ENCODE measurements around the gene MVB12B. TPM values are rescaled to one million over a fixed set of nuclear protein-coding genes. Genes with fewer than 3 reads are reported as not detected.

The MVB12B gene
- total and polyA plus RNA-seq, 2 of the 13 experiments (the other 11 are each of a cell fraction or from before 2014, with no cell fraction given), result 12.1 to 30.1 TPM

GRCh38 chr9:126499005-126499910 is 172.6 kb downstream of the MVB12B start:
- no TSS peak for BruUV-seq (replicated peaks)
- Histone ChIP-seq H3K4me2 (ENCODE audit: low read depth, low read length) (peak overlapping the region; percentile 58), H4K20me1 (ENCODE audit: insufficient read depth, low read length) (peaks cover 7% of the 10 kb centered on the region; the same call in 1 of the 2 replicates), H3K4me1 (ENCODE audit: insufficient read depth, low read length) (peaks cover 32% of the 10 kb centered on the region), H3K9ac (ENCODE audit: insufficient read depth, low read depth, low read length) (no peak overlapping the region), H2AFZ (ENCODE audit: low read length) (no peak overlapping the region), H3K36me3 (replicated peaks in 1 of 2; ENCODE audit: control insufficient read depth in 1 of 2, insufficient read depth in 2 of 2, low read length in 2 of 2) (peaks cover 4 to 6% of the 10 kb centered on the region in 2 experiments; a peak in 3 of 5 replicates), H3K27me3 (ENCODE audit: control insufficient read depth in 1 of 2, insufficient read depth in 2 of 2, low read length in 2 of 2) (no peaks in the 10 kb centered on the region), H3K4me3 (replicated peaks in 1 of 3; ENCODE audit: insufficient read depth in 1 of 3, low read depth in 2 of 3, low read length in 3 of 3) (peak overlapping the region; percentile 26 to 59 (median 31); a peak in 5 of 6 replicates), H3K9me3 (ENCODE audit: low read length) (no peaks in the 10 kb centered on the region), H3K79me2 (ENCODE audit: insufficient read depth, low read length) (no peaks in the 10 kb centered on the region), H3K27ac (ENCODE audit: extremely low read length, insufficient read depth, low read length) (no peak overlapping the region)
- ChIA-PET POLR2A (no interaction called here), CTCF (ENCODE audit: low intra/inter-chr PET ratio, low total read pairs) (interaction anchor here (4.4 kb wide), 1 partner anchor 58 kb away, joined by 79 read pairs; no protein-coding TSS in a partner anchor)
- 4% methylated on average over 27 of the region's 46 CpGs for WGBS (ENCODE audit: low lambda C conversion rate)
- FAIRE-seq, result peak; percentile 28
- in situ Hi-C loops (cut with HindIII; ENCODE audit: extremely low pct_ligation_motif_present, low pct_unique_long_range_greater_than_20kb), result no loop called here
- peak; percentile 69 for ATAC-seq
- peak; percentile 41 for DNase-seq (ENCODE audit: low spot score)
- intact Hi-C loops (cut with micrococcal nuclease; ENCODE audit: unreplicated experiment), result no loop called here
- TF ChIP-seq CREM (IDR thresholded peaks at IDR 0.05) (0 out of 2 replicates have a peak, but pooled peaks have one; percentile 27), CREM (CRISPR knock-in tag; IDR thresholded peaks at IDR 0.05) (no peak), ZNF788 (CRISPR knock-in tag; IDR thresholded peaks at IDR 0.05; ENCODE audit: borderline replicate concordance) (no peak), ZNF598 (CRISPR knock-in tag; IDR thresholded peaks at IDR 0.05; ENCODE audit: borderline replicate concordance) (no peak), CTCF (CRISPR knock-in tag; IDR thresholded peaks at IDR 0.05) (peak; percentile 74), ZNF552 (CRISPR knock-in tag; IDR thresholded peaks at IDR 0.05; ENCODE audit: borderline replicate concordance) (no peak), ZBTB33 (CRISPR knock-in tag; IDR thresholded peaks at IDR 0.05) (no peak), RXRA (CRISPR knock-in tag; IDR thresholded peaks at IDR 0.05) (0 out of 2 replicates have a peak, but pooled peaks have one; percentile 17), ZKSCAN5 (CRISPR knock-in tag; IDR thresholded peaks at IDR 0.05) (no peak), KMT2A (CRISPR knock-in tag; IDR thresholded peaks at IDR 0.05) (no peak), TBL1XR1 (IDR thresholded peaks at IDR 0.05; ENCODE audit: borderline replicate concordance, low read length, partially characterized antibody) (no peak), HMGXB4 (CRISPR knock-in tag; IDR thresholded peaks at IDR 0.05; ENCODE audit: borderline replicate concordance in 1 of 2, low read depth in 1 of 2) (peak in 1 of 2 experiments; percentile 32; a peak in 1 of 4 replicates), CEBPZ (IDR thresholded peaks at IDR 0.05; ENCODE audit: low read length) (no peak)
